Measurements from ENCODE around the gene ITGB1. TPM values are rescaled to one million over a fixed set of nuclear protein-coding genes. Genes with fewer than 3 reads are reported as not detected.

Gene ITGB1
- total RNA-seq, 2 donors from 2014 or later: 37.4 to 74.7 TPM

DNA sequence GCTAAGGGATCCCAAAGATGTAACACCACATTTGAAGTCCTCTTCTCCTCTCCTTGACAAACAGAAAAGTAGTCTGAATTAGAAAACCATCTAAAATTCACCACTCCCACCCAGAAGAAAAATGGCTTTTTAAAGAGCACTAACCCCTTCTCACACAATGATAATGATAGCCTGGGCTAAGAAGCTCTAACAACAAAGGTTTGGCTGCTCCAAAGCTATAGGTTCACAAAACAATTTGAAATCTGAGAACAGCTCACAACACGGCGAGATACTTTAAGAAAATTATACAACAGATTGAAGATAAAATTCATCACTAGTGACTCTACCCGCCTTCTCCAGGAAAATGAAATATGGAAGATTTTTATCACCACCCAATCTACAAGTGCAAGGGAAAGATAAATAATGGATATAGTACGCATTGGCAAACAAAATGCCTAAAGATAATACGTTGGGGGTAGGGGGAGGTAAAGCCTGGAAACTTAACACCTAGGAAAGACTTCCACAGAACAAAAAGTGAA is 7.4 kb downstream of the ITGB1 start:
- DNase-seq (ENCODE audit: low spot score in 2 of 2): no peak
- Mint-ChIP-seq H3K27ac (peak overlapping the region in 1 of 2 donors; percentile 69), H3K36me3 (peaks cover 0 to 11% of the 10 kb centered on the region in 2 donors), H3K9me3 (no peaks in the 10 kb centered on the region)
- no peak for ATAC-seq

- H3K36me3 Mint-ChIP-seq: peaks cover 0 to 11% of the 10 kb centered on the region in 2 donors
- no peaks in the 10 kb centered on the region for H3K9me3 Mint-ChIP-seq
- DNase-seq (ENCODE audit: low spot score in 2 of 2): no peak
- peak overlapping the region in 1 of 2 donors; percentile 46 for H3K27ac Mint-ChIP-seq
- no peak for ATAC-seq
Measured at GRCh38 chr10:32949221-32949678, 8.8 kb downstream of the ITGB1 start.

DNA sequence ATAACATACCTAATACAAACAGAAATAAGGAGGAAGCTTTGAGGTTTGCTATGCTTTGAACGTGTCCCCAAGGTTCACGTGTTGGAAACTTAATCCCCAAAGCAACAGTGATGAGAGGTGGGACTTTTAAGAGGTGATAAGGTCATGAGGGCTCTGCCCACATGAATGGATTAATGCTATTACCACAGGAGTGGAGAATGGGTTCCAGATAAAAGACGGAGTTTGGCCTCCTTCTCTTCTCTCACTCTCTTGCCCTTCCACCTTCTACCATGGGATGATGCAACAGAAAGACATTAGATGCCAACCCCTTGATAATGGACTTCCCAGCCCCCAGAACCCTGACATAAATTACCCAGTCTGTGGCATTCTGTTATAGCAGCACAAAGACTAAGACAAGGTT is 9.6 kb downstream of the ITGB1 start:
- ATAC-seq (peak in 1 of 2 donors; percentile 18), DNase-seq (ENCODE audit: low spot score in 2 of 2) (no peak)
- no peaks in the 10 kb centered on the region for H3K9me3 Mint-ChIP-seq
- H3K27ac Mint-ChIP-seq: no peak overlapping the region
- peaks cover 0 to 11% of the 10 kb centered on the region in 2 donors for H3K36me3 Mint-ChIP-seq

GRCh38 chr10:32947586-32947985 is 10.4 kb downstream of the ITGB1 start:
- H3K36me3 Mint-ChIP-seq: peaks cover 0 to 11% of the 10 kb centered on the region in 2 donors
- no peak for ATAC-seq
- DNase-seq (ENCODE audit: low spot score in 2 of 2): no peak
- no peaks in the 10 kb centered on the region for H3K9me3 Mint-ChIP-seq
- no peak overlapping the region for H3K27ac Mint-ChIP-seq

- Mint-ChIP-seq H3K36me3 (peaks cover 0 to 11% of the 10 kb centered on the region in 2 donors), H3K27ac (no peak overlapping the region), H3K9me3 (no peaks in the 10 kb centered on the region)
- no peak for DNase-seq (ENCODE audit: low spot score in 2 of 2)
- no peak for ATAC-seq
Measured at GRCh38 chr10:32946108-32946507, 11.9 kb downstream of the ITGB1 start.

DNA sequence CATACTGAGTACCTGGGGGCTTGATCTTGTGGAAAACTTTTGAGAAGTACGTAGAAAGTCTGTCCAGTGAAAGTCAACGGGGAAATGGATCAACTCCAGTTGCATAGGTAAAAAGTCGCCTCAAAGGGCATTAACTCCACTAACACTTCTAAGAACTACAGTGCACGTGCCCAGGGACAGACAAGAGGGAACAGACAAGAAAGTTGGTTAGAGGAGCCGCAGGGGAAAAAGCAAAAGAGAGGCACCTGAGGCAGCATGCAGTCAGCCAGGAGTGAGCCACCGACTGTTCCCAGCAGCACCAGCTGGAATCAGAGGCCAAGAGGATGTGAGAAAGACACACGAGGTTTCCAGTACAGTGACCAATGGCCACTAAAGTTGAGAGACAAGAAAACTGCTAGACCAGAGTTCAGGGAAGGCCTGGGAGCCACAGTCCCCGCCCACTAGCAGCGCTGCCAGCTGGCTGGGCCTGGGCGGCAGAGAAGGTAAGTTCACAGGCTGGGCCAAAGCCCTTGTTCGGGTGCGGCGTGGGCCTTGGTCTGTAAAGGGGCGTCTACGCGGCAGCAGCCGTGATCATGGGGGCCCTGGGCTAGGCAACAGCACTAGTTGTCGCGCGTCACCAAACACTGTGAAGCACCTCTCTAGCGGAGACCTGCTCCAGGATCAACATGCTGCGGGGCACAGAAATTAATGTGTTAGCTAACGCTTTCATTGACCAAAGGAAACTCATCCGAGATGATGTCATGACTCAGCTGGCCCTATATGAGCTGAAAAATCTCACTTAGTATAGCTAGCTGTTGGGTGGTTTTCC is 14.0 kb downstream of the ITGB1 start:
- no peak for ATAC-seq
- Mint-ChIP-seq H3K9me3 (no peaks in the 10 kb centered on the region), H3K36me3 (no peaks in the 10 kb centered on the region), H3K27ac (peak overlapping the region in 1 of 2 donors; percentile 70)
- DNase-seq (ENCODE audit: low spot score in 2 of 2): no peak

DNA sequence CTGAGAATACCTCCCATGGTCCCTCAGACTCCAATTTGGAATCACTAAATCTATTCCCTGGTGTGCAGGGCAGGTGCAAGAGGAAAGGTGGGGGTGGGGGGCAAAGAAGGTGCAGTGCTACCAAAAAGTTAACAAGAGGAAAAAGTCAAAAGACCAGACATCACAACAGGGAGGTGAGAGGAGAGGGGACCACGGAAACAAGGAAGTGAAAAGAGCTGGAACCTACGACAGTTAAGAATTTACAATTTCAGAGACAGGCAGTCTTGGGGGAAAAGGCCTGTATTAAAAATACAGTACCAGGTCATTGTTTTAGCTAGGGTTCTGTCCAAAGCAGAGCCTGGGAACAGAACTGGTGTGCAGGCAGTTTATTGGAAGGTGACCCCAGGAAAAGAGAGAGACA is 14.6 kb downstream of the ITGB1 start:
- DNase-seq (ENCODE audit: low spot score in 2 of 2): no peak
- H3K36me3 Mint-ChIP-seq: no peaks in the 10 kb centered on the region
- no peak overlapping the region for H3K27ac Mint-ChIP-seq
- H3K9me3 Mint-ChIP-seq: no peaks in the 10 kb centered on the region
- ATAC-seq: no peak

GRCh38 chr10:32942081-32942480 is 15.9 kb downstream of the ITGB1 start:
- no peak for DNase-seq (ENCODE audit: low spot score in 2 of 2)
- H3K27ac Mint-ChIP-seq: no peak overlapping the region

DNA sequence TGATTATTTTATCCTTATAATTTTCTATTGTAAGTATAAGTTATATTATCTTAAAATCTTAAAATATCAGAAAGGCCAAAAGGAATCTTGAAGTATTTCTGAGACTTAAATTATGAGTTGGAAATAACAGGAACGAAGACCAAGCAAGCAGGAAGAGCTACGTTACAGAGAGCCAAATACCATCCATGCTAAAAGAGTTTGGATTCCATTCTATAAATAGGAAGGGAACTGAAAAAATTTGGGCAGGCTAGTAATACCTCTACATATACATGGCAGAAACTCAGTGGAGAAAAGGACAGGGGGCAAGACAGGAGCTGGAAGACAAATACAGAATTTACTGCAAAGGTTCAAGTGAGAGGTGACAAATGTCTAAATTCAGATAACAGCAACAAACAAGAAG is 16.7 kb downstream of the ITGB1 start:
- ATAC-seq: no peak
- no peak for DNase-seq (ENCODE audit: low spot score in 2 of 2)
- no peaks in the 10 kb centered on the region for H3K36me3 Mint-ChIP-seq
- H3K27ac Mint-ChIP-seq: no peak overlapping the region
- no peaks in the 10 kb centered on the region for H3K9me3 Mint-ChIP-seq

More at GRCh38 chr10:32942081-32942480, 15.9 kb downstream of the ITGB1 start:
- H3K9me3 Mint-ChIP-seq: no peaks in the 10 kb centered on the region
- H3K36me3 Mint-ChIP-seq: no peaks in the 10 kb centered on the region
- no peak for ATAC-seq

DNA sequence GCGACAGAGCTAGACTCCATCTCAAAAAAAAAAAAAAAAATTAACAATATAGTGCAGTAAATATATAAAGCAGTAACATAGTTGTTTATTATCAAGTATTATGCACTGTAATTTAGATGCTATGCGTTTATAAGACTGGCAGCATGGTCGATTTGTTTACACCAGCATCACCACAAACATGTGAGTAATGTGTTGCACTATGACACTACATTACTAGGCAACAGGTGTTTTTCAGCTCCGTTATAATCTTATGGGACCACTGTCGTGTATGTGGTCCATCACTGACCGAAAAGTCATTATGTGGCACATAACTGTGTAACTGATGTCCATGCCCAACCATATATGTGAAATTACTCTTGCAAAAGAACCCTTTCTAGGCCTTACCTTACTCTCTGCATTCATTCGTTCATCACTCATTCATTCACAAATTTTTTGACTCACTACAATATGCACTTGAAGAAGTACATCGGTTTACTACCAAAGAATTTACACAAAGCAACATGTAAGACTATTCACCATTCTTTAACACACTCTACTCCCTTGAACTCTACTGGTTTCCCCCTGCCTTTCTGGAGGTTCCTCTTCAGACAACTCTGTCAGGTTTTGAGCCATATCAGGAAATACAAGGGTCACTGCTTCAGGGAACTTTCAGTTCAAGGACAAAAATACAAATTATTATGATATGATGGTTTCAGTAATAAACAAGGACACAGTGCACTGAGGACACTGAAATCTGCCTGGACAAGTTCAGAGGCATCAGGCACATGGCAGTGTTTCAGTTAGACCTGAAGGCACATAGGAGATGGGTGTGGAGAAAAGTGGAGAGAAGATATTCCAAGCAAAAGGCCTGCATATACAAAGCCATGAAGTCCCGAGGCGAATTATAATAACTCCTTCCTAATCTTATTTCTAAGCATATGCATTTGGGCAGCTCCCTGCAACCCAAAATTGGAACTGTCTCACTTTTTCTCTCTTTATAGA is 17.4 kb downstream of the ITGB1 start:
- DNase-seq (ENCODE audit: low spot score in 2 of 2) (no peak), ATAC-seq (no peak)
- H3K27ac Mint-ChIP-seq: no peak overlapping the region
- H3K36me3 Mint-ChIP-seq: no peaks in the 10 kb centered on the region
- H3K9me3 Mint-ChIP-seq: no peaks in the 10 kb centered on the region

GRCh38 chr10:32939296-32940111 is 18.5 kb downstream of the ITGB1 start:
- DNase-seq (ENCODE audit: low spot score in 2 of 2): no peak
- Mint-ChIP-seq H3K27ac (peak overlapping the region in 1 of 2 donors; percentile 77), H3K9me3 (no peaks in the 10 kb centered on the region), H3K36me3 (no peaks in the 10 kb centered on the region)
- ATAC-seq: peak; percentile 18 to 26

DNA sequence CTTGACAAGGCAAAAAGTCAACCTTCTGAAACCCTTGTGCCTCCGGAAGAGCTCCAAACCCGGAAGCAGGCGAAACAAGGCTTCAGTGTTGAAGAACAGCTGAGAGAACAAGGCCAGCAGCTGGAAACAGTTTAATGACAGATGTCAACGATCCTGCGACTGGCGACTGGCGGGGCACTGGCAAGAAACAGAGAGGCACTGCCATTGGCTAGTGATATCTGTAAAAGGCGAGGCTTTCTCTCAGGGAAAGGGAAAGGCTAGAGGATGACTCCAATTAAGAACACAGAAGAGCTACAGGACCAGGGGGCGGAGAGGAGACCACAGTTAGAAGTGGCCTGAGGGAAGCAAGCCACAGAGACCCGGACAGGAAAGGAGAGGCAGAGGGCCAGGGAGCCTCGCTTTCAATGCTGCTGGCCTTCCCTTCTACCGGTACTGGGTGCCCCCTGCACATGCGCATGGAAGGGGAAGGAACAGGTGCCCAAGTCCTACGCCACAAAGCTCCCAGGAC is 19.4 kb downstream of the ITGB1 start:
- H3K36me3 Mint-ChIP-seq: no peaks in the 10 kb centered on the region
- ATAC-seq (no peak), DNase-seq (ENCODE audit: low spot score in 2 of 2) (no peak)
- no peak overlapping the region for H3K27ac Mint-ChIP-seq
- H3K9me3 Mint-ChIP-seq: no peaks in the 10 kb centered on the region

DNA sequence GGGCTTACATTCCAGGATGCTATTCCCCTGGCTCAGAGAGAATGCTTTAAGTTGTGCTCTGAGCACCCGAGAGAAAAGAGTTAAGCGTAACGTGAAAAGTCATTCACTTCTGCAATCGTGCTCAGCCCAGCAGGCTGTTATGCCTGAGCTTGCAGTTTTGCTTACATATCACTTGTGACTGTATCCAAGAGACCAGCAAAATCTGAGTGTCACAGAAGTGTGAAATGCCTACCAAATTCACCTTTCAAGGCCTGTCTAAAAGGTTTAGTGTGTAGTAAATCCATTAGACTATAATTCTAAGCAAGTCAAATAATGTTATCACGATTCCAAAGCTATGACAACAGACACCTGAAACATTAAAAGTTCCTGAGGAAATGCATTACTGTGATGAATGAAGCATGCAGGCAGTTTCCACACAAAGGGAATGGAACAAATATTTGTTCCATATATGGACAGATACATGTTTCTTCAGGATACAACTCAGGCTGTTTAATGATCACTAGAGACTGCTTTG is 20.1 kb downstream of the ITGB1 start:
- Mint-ChIP-seq H3K27ac (no peak overlapping the region), H3K9me3 (no peaks in the 10 kb centered on the region), H3K36me3 (peaks cover 0 to 3% of the 10 kb centered on the region in 2 donors)
- ATAC-seq (no peak), DNase-seq (ENCODE audit: low spot score in 2 of 2) (no peak)

GRCh38 chr10:32932225-32932729 is 25.8 kb downstream of the ITGB1 start:
- DNase-seq (ENCODE audit: low spot score in 2 of 2): no peak
- H3K36me3 Mint-ChIP-seq: peaks cover 6 to 12% of the 10 kb centered on the region in 2 donors
- no peaks in the 10 kb centered on the region for H3K9me3 Mint-ChIP-seq
- H3K27ac Mint-ChIP-seq: no peak overlapping the region
- no peak for ATAC-seq

DNA sequence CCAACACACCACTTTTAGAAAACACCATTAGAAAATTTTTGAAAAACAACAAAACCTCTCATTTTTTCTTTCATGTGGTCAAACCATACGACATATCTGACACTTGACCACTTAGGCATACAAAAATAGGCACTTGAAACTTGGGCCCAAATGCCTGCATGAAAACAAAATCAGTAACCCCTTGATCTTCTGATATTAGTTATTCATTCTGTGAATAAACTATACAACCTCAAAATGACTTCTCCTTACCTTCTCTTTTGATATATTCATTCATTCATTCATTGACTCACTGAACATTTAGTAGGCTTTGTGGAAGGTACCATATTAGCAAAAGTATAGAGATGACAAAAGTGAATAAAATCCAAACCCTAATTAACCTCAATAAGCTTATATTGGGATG is 26.4 kb downstream of the ITGB1 start:
- no peak for ATAC-seq
- peaks cover 0 to under 1% of the 10 kb centered on the region in 2 donors for H3K9me3 Mint-ChIP-seq
- no peak overlapping the region for H3K27ac Mint-ChIP-seq
- DNase-seq (ENCODE audit: low spot score in 2 of 2): no peak
- peaks cover 13 to 18% of the 10 kb centered on the region in 2 donors for H3K36me3 Mint-ChIP-seq

- DNase-seq (ENCODE audit: low spot score in 2 of 2): no peak
- Mint-ChIP-seq H3K36me3 (peaks cover 23 to 28% of the 10 kb centered on the region in 2 donors), H3K9me3 (peaks cover 0 to 4% of the 10 kb centered on the region in 2 donors), H3K27ac (no peak overlapping the region)
- ATAC-seq: no peak
Measured at GRCh38 chr10:32930036-32930435, 28.0 kb downstream of the ITGB1 start.
